Stimulated activated CD4-positive, alpha-beta T cell treated with anti-CD3 and anti-CD28 coated beads, Interleukin-4, amount 100 ng/mL, for 48 hours (primary cell): ENCODE measurements around the gene FAM43B.
"Not testable (repeated sequence)": the region's sequence is repeated elsewhere in the genome, so short reads cannot be mapped to it uniquely, and the experiment has no call there.

Experiments
- DNase-seq, 2 donors: peaks; one replicate each; pipeline ENCODE4 v3.0.0-alpha.2; 2020; ENCODE audit warnings: low read depth in 2 of 2

The FAM43B gene

GRCh38 chr1:20551945-20552727 is at the start of gene FAM43B:
TSS of gene FAM43B (plus strand) at chr1:20552573. CDS start at chr1:20552974, 401 bp downstream.
- DNase-seq, result no peak

- DNase-seq, result no peak
Measured at GRCh38 chr1:20505488-20505887, 46.9 kb upstream of the FAM43B start.

- no peak for DNase-seq
Measured at GRCh38 chr1:20507248-20507563, 45.2 kb upstream of the FAM43B start.

- DNase-seq, result peak; percentile 94 to 95
Measured at GRCh38 chr1:20507564-20508410, 44.6 kb upstream of the FAM43B start, which contains the start of gene MUL1. TSS of gene MUL1 (minus strand) at chr1:20508151. CDS start at chr1:20508024, 127 bp downstream.

- DNase-seq, result no peak
Measured at GRCh38 chr1:20508411-20508771, 44.0 kb upstream of the FAM43B start.

GRCh38 chr1:20511518-20512428 is 40.6 kb upstream of the FAM43B start:
- no peak for DNase-seq

GRCh38 chr1:20519609-20520262 is 32.6 kb upstream of the FAM43B start:
- DNase-seq, result not testable (repeated sequence)

GRCh38 chr1:20521960-20522861 is 30.2 kb upstream of the FAM43B start:
- peak; percentile 54 to 64 for DNase-seq

GRCh38 chr1:20526267-20526666 is 26.1 kb upstream of the FAM43B start:
- no peak for DNase-seq

- no peak for DNase-seq
Measured at GRCh38 chr1:20528221-20528620, 24.2 kb upstream of the FAM43B start.

- DNase-seq, result no peak
Measured at GRCh38 chr1:20530306-20530705, 22.1 kb upstream of the FAM43B start.

GRCh38 chr1:20530901-20531300 is 21.5 kb upstream of the FAM43B start:
- no peak for DNase-seq

GRCh38 chr1:20533635-20534034 is 18.7 kb upstream of the FAM43B start:
- DNase-seq, result no peak

GRCh38 chr1:20534659-20535417 is 17.5 kb upstream of the FAM43B start:
- no peak for DNase-seq

- DNase-seq, result no peak
Measured at GRCh38 chr1:20538227-20538626, 14.1 kb upstream of the FAM43B start.

GRCh38 chr1:20538760-20539551 is 13.4 kb upstream of the FAM43B start:
- DNase-seq, result no peak

- DNase-seq, result no peak
Measured at GRCh38 chr1:20540281-20540680, 12.1 kb upstream of the FAM43B start.

GRCh38 chr1:20546637-20547036 is 5.7 kb upstream of the FAM43B start:
- DNase-seq, result no peak

GRCh38 chr1:20551161-20551560 is 1.2 kb upstream of the FAM43B start:
- DNase-seq, result no peak
